CD4-positive, CD25-positive, alpha-beta regulatory T cell (primary cell): ENCODE measurements around the gene DNMT1. TPM values are rescaled to one million over a fixed set of nuclear protein-coding genes. Genes with fewer than 3 reads are reported as not detected.
A peak's percentile ranks its signal among the peaks of the same experiment; 100 is the strongest.

ENCODE experiments used
- ATAC-seq, 2 donors: fragments of 150-1000 bp; cut with Tn5 transposase; one replicate each; pipeline ENCODE4 v1.10.0; 2021; ENCODE audit warnings: low read depth in 2 of 2, moderate number of reproducible peaks in 2 of 2, moderate library complexity in 1 of 2
- DNase-seq, 3 donors: peaks; one replicate each; pipeline versions ENCODE4 v3.0.0 to v3.0.0-alpha.2; 2012 to 2022; ENCODE audit warnings: mixed read lengths in 1 of 3
- H3K27ac ChIP-seq: one replicate; pipeline ENCODE4 v1.7.0; 2013; ENCODE audit warnings: mild to moderate bottlenecking, low read length; ENCODE audit not compliant: insufficient read depth, poor library complexity, severe bottlenecking
- H3K27me3 ChIP-seq: one replicate; pipeline ENCODE4 v1.7.0; 2013; ENCODE audit warnings: low read length; ENCODE audit not compliant: control insufficient read depth, insufficient read depth
- H3K36me3 ChIP-seq: one replicate; pipeline ENCODE4 v1.7.0; 2013; ENCODE audit warnings: mild to moderate bottlenecking, low read length, moderate library complexity; ENCODE audit not compliant: control insufficient read depth, insufficient read depth
- H3K4me1 ChIP-seq: 2 replicates; pipeline ENCODE4 v1.7.0; 2013; ENCODE audit warnings: mild to moderate bottlenecking, low read length; ENCODE audit not compliant: insufficient read depth, control insufficient read depth, poor library complexity, severe bottlenecking
- H3K4me3 ChIP-seq: one replicate; pipeline ENCODE4 v1.7.0; 2013; ENCODE audit warnings: low read depth, mild to moderate bottlenecking, low read length, moderate library complexity
- H3K9me3 ChIP-seq, 2 experiments: 1 replicate in 1 of 2; 2 replicates in 1 of 2; pipeline ENCODE4 v1.7.0; 2013; ENCODE audit warnings: low read length in 2 of 2, mild to moderate bottlenecking in 1 of 2, moderate library complexity in 1 of 2; ENCODE audit not compliant: control insufficient read depth in 2 of 2
- H3K27ac Mint-ChIP-seq, 3 donors: one replicate each; pipeline ENCODE4 v1.8.0; 2020 to 2022; ENCODE audit warnings: mild to moderate bottlenecking in 3 of 3, mixed read lengths in 3 of 3, moderate library complexity in 2 of 3
- H3K27me3 Mint-ChIP-seq: one replicate; pipeline ENCODE4 v1.8.0; 2022; ENCODE audit warnings: mild to moderate bottlenecking, mixed read lengths
- H3K36me3 Mint-ChIP-seq: one replicate; pipeline ENCODE4 v1.8.0; 2020; ENCODE audit warnings: mixed read lengths
- H3K4me1 Mint-ChIP-seq, 4 donors: one replicate each; pipeline ENCODE4 v1.8.0; 2020 to 2022; ENCODE audit warnings: mixed read lengths in 4 of 4, mild to moderate bottlenecking in 1 of 4
- H3K4me3 Mint-ChIP-seq, 4 donors: one replicate each; pipeline ENCODE4 v1.8.0; 2020 to 2022; ENCODE audit warnings: mild to moderate bottlenecking in 4 of 4, mixed read lengths in 4 of 4, moderate library complexity in 3 of 4
- H3K9me3 Mint-ChIP-seq, 7 donors: one replicate each; pipeline ENCODE4 v1.8.0; 2020 to 2022; ENCODE audit warnings: mixed read lengths in 7 of 7, mild to moderate bottlenecking in 3 of 7, moderate library complexity in 2 of 7
- polyA plus RNA-seq, 4 donors: library from polyadenylated mRNA; unstranded; fragments of 300-500 nt; fragmentation: Illumina TruSeq; gene quantifications; one replicate each; pipeline ENCODE4 v1.2.3, GENCODE V29; 2021
- total RNA-seq: library from RNA; stranded (reverse); gene quantifications from one replicate; pipeline ENCODE4 v1.2.3, GENCODE V29; 2022

The DNMT1 gene
- total and polyA plus RNA-seq, 5 donors from 2014 or later, result 78.8 to 259 (median 99.9) TPM

GRCh38 chr19:10159610-10160009 is 35.1 kb downstream of the DNMT1 start:
- H3K36me3 ChIP-seq, result peaks cover 92% of the 10 kb centered on the region
- ATAC-seq (no peak), DNase-seq (no peak)
- Mint-ChIP-seq H3K9me3 (no peaks in the 10 kb centered on the region), H3K36me3 (peaks cover 33% of the 10 kb centered on the region), H3K4me1 (no peaks in the 10 kb centered on the region), H3K4me3 (no peak overlapping the region), H3K27ac (peak overlapping the region in 1 of 3 donors; percentile 32), H3K27me3 (no peaks in the 10 kb centered on the region)
- no peaks in the 10 kb centered on the region for H3K4me1 ChIP-seq
- no peaks in the 10 kb centered on the region for H3K27me3 ChIP-seq
- H3K27ac ChIP-seq, result no peak overlapping the region
- no peak overlapping the region for H3K4me3 ChIP-seq
- no peaks in the 10 kb centered on the region for H3K9me3 ChIP-seq

- H3K9me3 Mint-ChIP-seq, result no peaks in the 10 kb centered on the region
- no peak for DNase-seq
- H3K4me3 Mint-ChIP-seq, result no peak overlapping the region
- Histone ChIP-seq H3K4me3 (no peak overlapping the region), H3K9me3 (no peaks in the 10 kb centered on the region), H3K27ac (no peak overlapping the region), H3K27me3 (no peaks in the 10 kb centered on the region), H3K4me1 (no peaks in the 10 kb centered on the region), H3K36me3 (peaks cover 97% of the 10 kb centered on the region)
- H3K27me3 Mint-ChIP-seq, result no peaks in the 10 kb centered on the region
- H3K4me1 Mint-ChIP-seq, result no peaks in the 10 kb centered on the region
- no peak for ATAC-seq
- no peak overlapping the region for H3K27ac Mint-ChIP-seq
- H3K36me3 Mint-ChIP-seq, result peaks cover 39% of the 10 kb centered on the region
These were observed 36.3 kb downstream of the DNMT1 start for GRCh38 chr19:10158485-10158884.

- no peak overlapping the region for H3K4me3 ChIP-seq
- Mint-ChIP-seq H3K27ac (no peak overlapping the region), H3K9me3 (no peaks in the 10 kb centered on the region), H3K4me1 (no peaks in the 10 kb centered on the region), H3K36me3 (peaks cover 36% of the 10 kb centered on the region), H3K27me3 (no peaks in the 10 kb centered on the region), H3K4me3 (no peak overlapping the region)
- DNase-seq (no peak), ATAC-seq (no peak)
- H3K27me3 ChIP-seq, result no peaks in the 10 kb centered on the region
- no peaks in the 10 kb centered on the region for H3K9me3 ChIP-seq
- H3K4me1 ChIP-seq, result no peaks in the 10 kb centered on the region
- H3K36me3 ChIP-seq, result peaks cover 95% of the 10 kb centered on the region
- H3K27ac ChIP-seq, result no peak overlapping the region
These were observed 36.7 kb downstream of the DNMT1 start for GRCh38 chr19:10158071-10158470.

- Histone ChIP-seq H3K9me3 (no peaks in the 10 kb centered on the region), H3K36me3 (peaks cover 95% of the 10 kb centered on the region), H3K4me3 (no peak overlapping the region), H3K27ac (no peak overlapping the region), H3K27me3 (no peaks in the 10 kb centered on the region), H3K4me1 (no peaks in the 10 kb centered on the region)
- H3K4me1 Mint-ChIP-seq, result no peaks in the 10 kb centered on the region
- H3K36me3 Mint-ChIP-seq, result peaks cover 40% of the 10 kb centered on the region
- no peaks in the 10 kb centered on the region for H3K9me3 Mint-ChIP-seq
- H3K27ac Mint-ChIP-seq, result no peak overlapping the region
- no peak overlapping the region for H3K4me3 Mint-ChIP-seq
- DNase-seq (no peak), ATAC-seq (no peak)
- no peaks in the 10 kb centered on the region for H3K27me3 Mint-ChIP-seq
These were observed 38.9 kb downstream of the DNMT1 start for GRCh38 chr19:10155839-10156238.

DNA sequence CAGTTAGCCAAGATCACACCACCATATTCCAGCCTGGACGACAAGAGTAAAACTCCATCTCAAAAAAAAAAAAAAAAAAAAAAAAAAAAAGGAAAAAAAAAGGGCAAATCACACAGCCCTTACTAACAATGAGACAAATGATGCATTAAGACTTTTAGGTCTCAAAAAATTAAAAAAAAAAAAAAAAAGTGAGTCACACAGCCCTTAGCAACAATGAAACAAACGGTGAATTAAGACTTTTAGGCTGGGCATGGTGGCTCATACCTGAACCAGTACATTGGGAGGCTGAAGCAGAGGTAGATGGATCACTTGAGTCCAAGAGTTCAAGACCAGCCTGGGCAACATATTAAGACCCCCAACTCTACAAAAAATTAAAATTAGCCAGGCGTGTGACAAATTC is 42.7 kb downstream of the DNMT1 start:
- H3K27ac Mint-ChIP-seq, result no peak overlapping the region
- Histone ChIP-seq H3K9me3 (no peaks in the 10 kb centered on the region), H3K36me3 (peaks cover 83% of the 10 kb centered on the region), H3K27ac (no peak overlapping the region), H3K27me3 (no peaks in the 10 kb centered on the region), H3K4me3 (no peak overlapping the region), H3K4me1 (no peaks in the 10 kb centered on the region)
- no peak overlapping the region for H3K4me3 Mint-ChIP-seq
- peaks cover 0 to 4% (median 0%) of the 10 kb centered on the region in 4 donors for H3K4me1 Mint-ChIP-seq
- H3K36me3 Mint-ChIP-seq, result peaks cover 44% of the 10 kb centered on the region
- no peaks in the 10 kb centered on the region for H3K9me3 Mint-ChIP-seq
- no peak for DNase-seq
- no peaks in the 10 kb centered on the region for H3K27me3 Mint-ChIP-seq
- no peak for ATAC-seq

- Mint-ChIP-seq H3K4me3 (peak overlapping the region in 1 of 4 donors; percentile 90), H3K27ac (peak overlapping the region in 1 of 3 donors; percentile 66), H3K27me3 (no peaks in the 10 kb centered on the region), H3K4me1 (peaks cover 0 to 4% (median 0%) of the 10 kb centered on the region in 4 donors), H3K9me3 (no peaks in the 10 kb centered on the region), H3K36me3 (peaks cover 42% of the 10 kb centered on the region)
- no peak for DNase-seq
- H3K9me3 ChIP-seq, result no peaks in the 10 kb centered on the region
- ATAC-seq, result no peak
- H3K4me3 ChIP-seq, result no peak overlapping the region
- peaks cover 83% of the 10 kb centered on the region for H3K36me3 ChIP-seq
- H3K4me1 ChIP-seq, result no peaks in the 10 kb centered on the region
- H3K27me3 ChIP-seq, result no peaks in the 10 kb centered on the region
- no peak overlapping the region for H3K27ac ChIP-seq
These were observed 43.2 kb downstream of the DNMT1 start for GRCh38 chr19:10151521-10151920.

DNA sequence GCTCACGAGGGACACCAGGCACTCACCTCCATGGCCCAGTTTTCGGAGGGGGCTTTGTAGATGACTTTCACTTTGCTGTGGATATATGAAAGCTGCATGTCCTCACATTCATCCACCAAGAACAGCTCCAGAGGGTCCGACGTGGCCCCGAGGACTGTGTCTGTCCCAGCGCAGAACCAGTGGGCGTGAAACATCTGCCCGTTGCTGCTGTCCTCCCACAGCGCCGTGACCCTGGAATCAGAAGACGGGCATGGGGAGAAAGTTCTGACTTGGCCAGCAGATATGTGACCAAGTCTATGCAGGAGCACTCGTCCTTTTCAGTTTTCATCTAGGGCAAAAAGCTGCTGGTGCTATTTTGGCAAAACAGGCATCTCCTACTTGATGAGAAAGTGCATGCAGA is 45.3 kb downstream of the DNMT1 start:
- H3K27me3 Mint-ChIP-seq, result no peaks in the 10 kb centered on the region
- H3K27ac ChIP-seq, result no peak overlapping the region
- H3K4me1 ChIP-seq, result peaks cover 10% of the 10 kb centered on the region
- peaks cover 49% of the 10 kb centered on the region for H3K36me3 Mint-ChIP-seq
- peaks cover 0 to 16% (median 0%) of the 10 kb centered on the region in 4 donors for H3K4me1 Mint-ChIP-seq
- H3K36me3 ChIP-seq, result peaks cover 82% of the 10 kb centered on the region
- H3K9me3 Mint-ChIP-seq, result no peaks in the 10 kb centered on the region
- H3K4me3 ChIP-seq, result no peak overlapping the region
- H3K4me3 Mint-ChIP-seq, result no peak overlapping the region
- no peak for DNase-seq
- H3K27ac Mint-ChIP-seq, result no peak overlapping the region
- no peaks in the 10 kb centered on the region for H3K9me3 ChIP-seq
- H3K27me3 ChIP-seq, result no peaks in the 10 kb centered on the region
- ATAC-seq, result no peak

- no peak for ATAC-seq
- peaks cover 0 to 1% (median 0%) of the 10 kb centered on the region in 7 donors for H3K9me3 Mint-ChIP-seq
- Histone ChIP-seq H3K27ac (no peak overlapping the region), H3K4me3 (no peak overlapping the region), H3K9me3 (no peaks in the 10 kb centered on the region), H3K36me3 (peaks cover 58% of the 10 kb centered on the region), H3K27me3 (no peaks in the 10 kb centered on the region), H3K4me1 (peaks cover 43% of the 10 kb centered on the region)
- peak overlapping the region; percentile 32 to 100 (median 92) for H3K27ac Mint-ChIP-seq
- H3K4me1 Mint-ChIP-seq, result peaks cover 4 to 48% (median 15%) of the 10 kb centered on the region in 4 donors
- peaks cover 47% of the 10 kb centered on the region for H3K36me3 Mint-ChIP-seq
- no peak for DNase-seq
- H3K4me3 Mint-ChIP-seq, result no peak overlapping the region
- H3K27me3 Mint-ChIP-seq, result no peaks in the 10 kb centered on the region
These were observed 48.6 kb downstream of the DNMT1 start for GRCh38 chr19:10146142-10146541.
